H9 (cell line): ENCODE measurements around the gene BNC1. TPM values are rescaled to one million over a fixed set of nuclear protein-coding genes. Genes with fewer than 3 reads are reported as not detected.
A peak's percentile ranks its signal among the peaks of the same experiment; 100 is the strongest.

Experiments used
- DNase-seq: peaks from one replicate; pipeline ENCODE4 v3.0.0-alpha.2; 2017
- H2AFZ ChIP-seq: one replicate; pipeline ENCODE4 v1.6.1; 2013; ENCODE audit warnings: mild to moderate bottlenecking, low read length, control low read depth, moderate library complexity
- H2AK5ac ChIP-seq: 2 replicates; pipeline ENCODE4 v1.6.1; 2013; ENCODE audit warnings: low read length, control low read depth, mixed read lengths; ENCODE audit not compliant: insufficient read length
- H2BK120ac ChIP-seq: one replicate; pipeline ENCODE4 v1.6.1; 2013; ENCODE audit warnings: low read depth, mild to moderate bottlenecking, low read length, control low read depth, inconsistent platforms; ENCODE audit not compliant: poor library complexity, severe bottlenecking
- H2BK12ac ChIP-seq: 2 replicates; pipeline ENCODE4 v1.6.1; 2013; ENCODE audit warnings: low read length, control low read depth, mixed read lengths, low read depth; ENCODE audit not compliant: insufficient read length
- H2BK15ac ChIP-seq: 2 replicates; pipeline ENCODE4 v1.6.1; 2013; ENCODE audit warnings: low read depth, low read length, control low read depth
- H2BK20ac ChIP-seq: one replicate; pipeline ENCODE4 v1.6.1; 2013; ENCODE audit warnings: low read depth, mild to moderate bottlenecking, low read length, control low read depth, inconsistent platforms; ENCODE audit not compliant: poor library complexity, severe bottlenecking
- H2BK5ac ChIP-seq: 2 replicates; pipeline ENCODE4 v1.6.1; 2013; ENCODE audit warnings: low read length, control low read depth, mixed read lengths; ENCODE audit not compliant: insufficient read length
- H3K14ac ChIP-seq: 2 replicates; pipeline ENCODE4 v1.6.1; 2013; ENCODE audit warnings: low read length, control low read depth; ENCODE audit not compliant: insufficient read depth
- H3K18ac ChIP-seq: 2 replicates; pipeline ENCODE4 v1.6.1; 2013; ENCODE audit warnings: low read depth, mild to moderate bottlenecking, mixed read lengths, low read length, control low read depth; ENCODE audit not compliant: insufficient read length
- H3K23ac ChIP-seq: 2 replicates; pipeline ENCODE4 v1.6.1; 2013; ENCODE audit warnings: low read length, control low read depth, mixed read lengths, low read depth; ENCODE audit not compliant: insufficient read length
- H3K23me2 ChIP-seq: 2 replicates; pipeline ENCODE4 v1.6.1; 2013; ENCODE audit warnings: low read depth, mild to moderate bottlenecking, mixed read lengths, low read length, control low read depth; ENCODE audit not compliant: insufficient read length, poor library complexity, severe bottlenecking
- H3K27ac ChIP-seq: 2 replicates; pipeline ENCODE4 v1.5.1; 2013; ENCODE audit warnings: low read length, control low read depth, mixed read lengths, low read depth; ENCODE audit not compliant: insufficient read length
- H3K27me3 ChIP-seq: 2 replicates; pipeline ENCODE4 v1.6.1; 2013; ENCODE audit warnings: low read length, control low read depth, inconsistent platforms; ENCODE audit not compliant: insufficient read depth
- H3K4ac ChIP-seq: 2 replicates; pipeline ENCODE4 v1.6.1; 2013; ENCODE audit warnings: low read depth, mild to moderate bottlenecking, control low read depth, inconsistent platforms, low read length, moderate library complexity
- H3K4me1 ChIP-seq: 2 replicates; pipeline ENCODE4 v1.6.1; 2013; ENCODE audit warnings: low read length, control low read depth, inconsistent platforms; ENCODE audit not compliant: insufficient read depth
- H3K4me2 ChIP-seq: 2 replicates; pipeline ENCODE4 v1.6.1; 2013; ENCODE audit warnings: low read length, control low read depth, mixed read lengths; ENCODE audit not compliant: insufficient read length, insufficient read depth
- H3K56ac ChIP-seq: 2 replicates; pipeline ENCODE4 v1.6.1; 2013; ENCODE audit warnings: low read depth, mild to moderate bottlenecking, mixed read lengths, low read length, control low read depth; ENCODE audit not compliant: insufficient read length
- H3K79me1 ChIP-seq: 2 replicates; pipeline ENCODE4 v1.6.1; 2013; ENCODE audit warnings: low read depth, mild to moderate bottlenecking, moderate library complexity, low read length, control low read depth, inconsistent platforms; ENCODE audit not compliant: insufficient read depth, poor library complexity, severe bottlenecking
- H3K79me2 ChIP-seq: 2 replicates; pipeline ENCODE4 v1.6.1; 2013; ENCODE audit warnings: low read length, control low read depth, inconsistent platforms; ENCODE audit not compliant: insufficient read depth
- H3K9ac ChIP-seq: 2 replicates; pipeline ENCODE4 v1.6.1; 2013; ENCODE audit warnings: low read length, control low read depth, mixed read lengths; ENCODE audit not compliant: insufficient read length; ENCODE audit errors: extremely low read depth
- H3K9me3 ChIP-seq: one replicate; pipeline ENCODE4 v1.6.1; 2013; ENCODE audit warnings: low read depth, low read length, inconsistent platforms; ENCODE audit not compliant: control insufficient read depth
- H3T11ph ChIP-seq: one replicate; pipeline ENCODE4 v1.6.1; 2013; ENCODE audit warnings: mild to moderate bottlenecking, low read length, control low read depth, inconsistent platforms
- H4K20me1 ChIP-seq: one replicate; pipeline ENCODE4 v1.6.1; 2013; ENCODE audit not compliant: control insufficient read depth, insufficient read length, insufficient read depth
- H4K5ac ChIP-seq: 2 replicates; pipeline ENCODE4 v1.6.1; 2013; ENCODE audit warnings: low read depth, mild to moderate bottlenecking, mixed read lengths, low read length, control low read depth; ENCODE audit not compliant: insufficient read length
- H4K8ac ChIP-seq: replicated peaks from 2 replicates; pipeline ENCODE4 v1.6.1; 2013; ENCODE audit warnings: low read length, control low read depth, mixed read lengths, low read depth; ENCODE audit not compliant: insufficient read length
- H4K91ac ChIP-seq: 2 replicates; pipeline ENCODE4 v1.6.1; 2013; ENCODE audit warnings: low read depth, mild to moderate bottlenecking, moderate library complexity, mixed read lengths, low read length, control low read depth; ENCODE audit not compliant: insufficient read length
- H3K27ac Mint-ChIP-seq, 3 experiments: 2 replicates in 2 of 3; 3 replicates in 1 of 3; pipeline ENCODE4 v1.8.0; 2020 to 2021; ENCODE audit warnings: mixed read lengths in 3 of 3, mild to moderate bottlenecking in 1 of 3, moderate library complexity in 1 of 3
- H3K27me3 Mint-ChIP-seq: 2 replicates; pipeline ENCODE4 v1.8.0; 2021; ENCODE audit warnings: low read depth, mild to moderate bottlenecking, moderate library complexity, mixed read lengths
- H3K36me3 Mint-ChIP-seq, 3 experiments: 2 replicates in 2 of 3; 3 replicates in 1 of 3; pipeline ENCODE4 v1.8.0; 2020 to 2021; ENCODE audit warnings: low read depth in 3 of 3, mixed read lengths in 3 of 3; ENCODE audit not compliant: insufficient read depth in 1 of 3
- H3K4me1 Mint-ChIP-seq, 2 experiments: 2 replicates each; pipeline ENCODE4 v1.8.0; 2020; ENCODE audit warnings: mixed read lengths in 2 of 2
- H3K4me3 Mint-ChIP-seq, 2 experiments: 2 replicates in 1 of 2; 3 replicates in 1 of 2; pipeline ENCODE4 v1.8.0; 2020 to 2021; ENCODE audit warnings: mild to moderate bottlenecking in 2 of 2, mixed read lengths in 2 of 2, moderate library complexity in 1 of 2
- H3K9me3 Mint-ChIP-seq, 2 experiments: 2 replicates in 1 of 2; 3 replicates in 1 of 2; pipeline ENCODE4 v1.8.0; 2020; ENCODE audit warnings: mild to moderate bottlenecking in 2 of 2, mixed read lengths in 2 of 2, moderate library complexity in 1 of 2
- CTCF ChIP-seq: fragments of 200-600 bp; sonication (generic); conservative IDR thresholded peaks from 3 replicates; pipeline ENCODE4 v1.8.0; 2021; ENCODE audit warnings: antibody characterized with exemption, mild to moderate bottlenecking
- WGBS: extraction: QIAGEN DNeasy Blood & Tissue Kit; methylation state at CpG from one replicate; pipeline ENCODE4 v1.1.7; 2013; ENCODE audit warnings: missing lambda C conversion rate, low lambda C conversion rate, mixed read lengths; ENCODE audit not compliant: insufficient read length; ENCODE audit errors: extremely low coverage; 5-methylcytosine and 5-hydroxymethylcytosine counted together
- total RNA-seq: library from RNA; stranded (reverse); gene quantifications from 2 replicates; pipeline ENCODE4 v1.2.1, GENCODE V29; 2021

BNC1 gene
- total RNA-seq, 1 experiment from 2014 or later, result not detected

DNA sequence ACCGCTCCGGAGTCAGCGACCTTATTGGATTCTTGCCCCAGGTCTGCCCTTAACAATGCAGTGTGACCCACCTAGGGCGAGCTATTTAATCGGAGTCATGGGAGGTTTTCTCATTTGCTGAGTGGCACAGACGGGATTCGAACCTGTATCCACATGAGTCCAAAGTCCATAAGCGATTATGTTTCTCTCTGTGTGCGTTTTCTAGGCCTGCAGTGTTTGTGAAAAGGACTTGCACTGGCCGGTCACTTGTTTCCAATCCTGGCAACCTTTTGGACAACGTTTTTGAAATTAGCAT is 76.2 kb downstream of the BNC1 start:
- Histone ChIP-seq H3K27me3 (no peaks in the 10 kb centered on the region), H2AFZ (no peak overlapping the region), H4K20me1 (no peaks in the 10 kb centered on the region), H3T11ph (no peak overlapping the region), H3K27ac (no peak overlapping the region), H4K91ac (no peak overlapping the region), H3K23me2 (peaks cover 4% of the 10 kb centered on the region), H3K56ac (no peak overlapping the region), H3K9ac (peak overlapping the region; percentile 52), H4K8ac (no peak overlapping the region), H3K9me3 (no peaks in the 10 kb centered on the region), H3K14ac (peak overlapping the region; percentile 94), H3K4me2 (peak overlapping the region; percentile 52), H3K79me1 (no peaks in the 10 kb centered on the region), H2BK120ac (no peak overlapping the region), H2BK5ac (no peak overlapping the region), H3K23ac (no peak overlapping the region), H2BK20ac (no peak overlapping the region), H3K18ac (peak overlapping the region; percentile 97), H3K4ac (no peak overlapping the region), H2BK12ac (no peak overlapping the region), H2BK15ac (no peak overlapping the region), H3K79me2 (peaks cover 18% of the 10 kb centered on the region; the same call in 1 of the 2 replicates), H2AK5ac (no peak overlapping the region), H3K4me1 (peaks cover 2% of the 10 kb centered on the region; the same call in 1 of the 2 replicates), H4K5ac (no peak overlapping the region)
- no peak overlapping the region for H3K4me3 Mint-ChIP-seq
- DNase-seq, result no peak
- H3K4me1 Mint-ChIP-seq, result peaks cover 26 to 28% of the 10 kb centered on the region in 2 experiments
- no CpG with 5 or more reads among the region's 11 CpGs for WGBS
- H3K9me3 Mint-ChIP-seq, result peaks cover 3% of the 10 kb centered on the region in 2 experiments; a peak in 2 of 5 replicates
- H3K27ac Mint-ChIP-seq, result peak overlapping the region; percentile 61 to 95 (median 88); a peak in 4 of 7 replicates
- peaks cover 0 to 3% (median 0%) of the 10 kb centered on the region in 3 experiments; a peak in 3 of 7 replicates for H3K36me3 Mint-ChIP-seq
- no peaks in the 10 kb centered on the region; the same call in 1 of the 2 replicates for H3K27me3 Mint-ChIP-seq
- TF ChIP-seq CTCF, result no peak
